Mesenchymal stem cell (in vitro differentiated cells and primary cell): ENCODE results near the gene HTR3A.

Experiments used
- DNase-seq: peaks from one replicate; pipeline ENCODE4 v3.0.0-alpha.2; 2013
- H2AFZ ChIP-seq: one replicate; pipeline ENCODE4 v1.6.1; 2013; ENCODE audit warnings: low read depth, mild to moderate bottlenecking, control low read depth, inconsistent platforms, low read length, moderate library complexity
- H2AK5ac ChIP-seq: 2 replicates; pipeline ENCODE4 v1.6.1; 2013; ENCODE audit warnings: low read length, moderate library complexity, mild to moderate bottlenecking, inconsistent platforms; ENCODE audit not compliant: severe bottlenecking
- H2BK120ac ChIP-seq: one replicate; pipeline ENCODE4 v1.6.1; 2013; ENCODE audit warnings: low read depth, mild to moderate bottlenecking, inconsistent platforms, low read length, moderate library complexity
- H2BK12ac ChIP-seq, 2 experiments: one replicate each; pipeline ENCODE4 v1.6.1; 2013; ENCODE audit warnings: inconsistent platforms in 2 of 2, low read length in 2 of 2, mild to moderate bottlenecking in 2 of 2, moderate library complexity in 2 of 2, control low read depth in 1 of 2
- H2BK15ac ChIP-seq: one replicate; pipeline ENCODE4 v1.6.1; 2013; ENCODE audit warnings: mild to moderate bottlenecking, low read depth, inconsistent platforms; ENCODE audit not compliant: poor library complexity, severe bottlenecking
- H2BK5ac ChIP-seq: 2 replicates; pipeline ENCODE4 v1.6.1; 2013; ENCODE audit warnings: low read depth, mild to moderate bottlenecking, low read length, control low read depth, inconsistent platforms; ENCODE audit not compliant: poor library complexity, severe bottlenecking
- H3K14ac ChIP-seq, 2 experiments: one replicate each; pipeline ENCODE4 v1.6.1; 2013; ENCODE audit warnings: inconsistent platforms in 2 of 2, low read length in 2 of 2, control low read depth in 1 of 2, mild to moderate bottlenecking in 1 of 2, moderate library complexity in 1 of 2
- H3K18ac ChIP-seq, 2 experiments: one replicate each; pipeline ENCODE4 v1.6.1; 2013; ENCODE audit warnings: inconsistent platforms in 2 of 2, low read length in 2 of 2, control low read depth in 1 of 2, low read depth in 1 of 2, mild to moderate bottlenecking in 1 of 2
- H3K23ac ChIP-seq, 2 experiments: one replicate each; pipeline ENCODE4 v1.6.1; 2013; ENCODE audit warnings: inconsistent platforms in 2 of 2, low read length in 2 of 2, mild to moderate bottlenecking in 2 of 2, moderate library complexity in 2 of 2, control low read depth in 1 of 2
- H3K27ac ChIP-seq: 2 replicates; pipeline ENCODE4 v1.5.1; 2013; ENCODE audit warnings: mild to moderate bottlenecking, moderate library complexity, low read length, control low read depth, inconsistent platforms; ENCODE audit not compliant: poor library complexity, severe bottlenecking
- H3K27me3 ChIP-seq, 2 experiments: 2 replicates each; pipeline versions ENCODE4 v1.6.1 to v1.7.0; 2013; ENCODE audit warnings: low read length in 2 of 2, mild to moderate bottlenecking in 2 of 2, moderate library complexity in 2 of 2, control low read depth in 1 of 2, inconsistent platforms in 1 of 2; ENCODE audit not compliant: control insufficient read depth in 1 of 2, insufficient read depth in 1 of 2
- H3K36me3 ChIP-seq, 2 experiments: 2 replicates each; pipeline versions ENCODE4 v1.6.1 to v1.7.0; 2013; ENCODE audit warnings: low read length in 2 of 2, control low read depth in 1 of 2, inconsistent platforms in 1 of 2, low read depth in 1 of 2, mild to moderate bottlenecking in 1 of 2; ENCODE audit not compliant: insufficient read depth in 2 of 2, control insufficient read depth in 1 of 2
- H3K4ac ChIP-seq, 2 experiments: one replicate each; pipeline ENCODE4 v1.6.1; 2013; ENCODE audit warnings: inconsistent platforms in 2 of 2, low read length in 2 of 2, mild to moderate bottlenecking in 2 of 2, moderate library complexity in 2 of 2, control low read depth in 1 of 2, low read depth in 1 of 2
- H3K4me1 ChIP-seq: 2 replicates; pipeline ENCODE4 v1.6.1; 2013; ENCODE audit warnings: low read depth, low read length, control low read depth; ENCODE audit not compliant: control insufficient read depth, insufficient read depth
- H3K4me2 ChIP-seq: 2 replicates; pipeline ENCODE4 v1.6.1; 2013; ENCODE audit warnings: low read length, mild to moderate bottlenecking, inconsistent platforms; ENCODE audit not compliant: poor library complexity, severe bottlenecking
- H3K4me3 ChIP-seq, 2 experiments: 2 replicates each; pipeline versions ENCODE4 v1.5.1 to v1.7.0; 2013; ENCODE audit warnings: low read length in 2 of 2, mild to moderate bottlenecking in 2 of 2, control low read depth in 1 of 2, low read depth in 1 of 2; ENCODE audit not compliant: insufficient read depth in 1 of 2
- H3K79me1 ChIP-seq: replicated peaks from 2 replicates; pipeline ENCODE4 v1.6.1; 2013; ENCODE audit warnings: mild to moderate bottlenecking, control low read depth, low read length, inconsistent platforms; ENCODE audit not compliant: poor library complexity, severe bottlenecking
- H3K9ac ChIP-seq: 2 replicates; pipeline ENCODE4 v1.7.0; 2013; ENCODE audit warnings: mild to moderate bottlenecking, low read length, moderate library complexity
- H3K9me3 ChIP-seq: 2 replicates; pipeline ENCODE4 v1.7.0; 2013; ENCODE audit warnings: mild to moderate bottlenecking, low read length; ENCODE audit not compliant: control insufficient read depth
- H4K8ac ChIP-seq: one replicate; pipeline ENCODE4 v1.6.1; 2013; ENCODE audit warnings: inconsistent platforms, mild to moderate bottlenecking, low read length, moderate library complexity
- H4K91ac ChIP-seq: one replicate; pipeline ENCODE4 v1.6.1; 2013; ENCODE audit warnings: mild to moderate bottlenecking, low read length, inconsistent platforms
- WGBS: methylation state at CpG from one replicate; pipeline ENCODE4 v1.1.7; 2013; ENCODE audit warnings: mixed read lengths; 5-methylcytosine and 5-hydroxymethylcytosine counted together

HTR3A gene

DNA sequence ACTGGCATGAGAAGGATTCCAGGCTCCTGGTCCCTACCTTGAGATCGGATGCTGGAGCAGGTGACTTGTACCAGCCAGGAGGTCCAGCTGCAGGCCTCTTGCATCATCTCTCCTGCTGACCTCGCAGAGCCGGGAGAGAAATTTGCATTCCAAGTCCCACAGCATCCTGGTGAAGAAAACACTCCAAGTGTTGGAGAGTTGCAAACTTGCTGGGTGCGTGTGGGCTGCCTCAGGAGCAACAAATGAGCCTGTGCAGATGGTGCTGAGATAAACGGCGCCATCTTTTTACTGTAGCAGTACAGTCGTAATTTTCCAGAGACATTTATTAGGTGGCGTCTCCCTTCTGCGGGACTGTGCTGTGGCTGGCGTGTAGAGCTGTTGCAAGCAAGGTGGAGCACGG, 52.5 kb downstream of the HTR3A start:
- no peak overlapping the region for H3K23ac ChIP-seq
- H2BK15ac ChIP-seq = no peak overlapping the region
- H2BK120ac ChIP-seq = no peak overlapping the region
- H3K14ac ChIP-seq = no peak overlapping the region
- no peak overlapping the region for H3K9ac ChIP-seq
- no peaks in the 10 kb centered on the region for H3K36me3 ChIP-seq
- no peak for DNase-seq
- H3K9me3 ChIP-seq = no peaks in the 10 kb centered on the region
- no peak overlapping the region for H4K91ac ChIP-seq
- H2AK5ac ChIP-seq = no peak overlapping the region
- H2BK5ac ChIP-seq = no peak overlapping the region
- H3K27me3 ChIP-seq = peaks cover 36 to 82% of the 10 kb centered on the region in 2 experiments
- H3K79me1 ChIP-seq = no peaks in the 10 kb centered on the region
- H3K18ac ChIP-seq = no peak overlapping the region
- no peak overlapping the region for H4K8ac ChIP-seq
- no peak overlapping the region for H3K4ac ChIP-seq
- no peaks in the 10 kb centered on the region for H3K4me1 ChIP-seq
- no peak overlapping the region for H2BK12ac ChIP-seq
- no peak overlapping the region for H3K4me3 ChIP-seq
- no peak overlapping the region for H3K4me2 ChIP-seq
- no peak overlapping the region for H2AFZ ChIP-seq
- H3K27ac ChIP-seq = no peak overlapping the region
- 84% methylated on average over 10 of the region's 11 CpGs for WGBS

DNA sequence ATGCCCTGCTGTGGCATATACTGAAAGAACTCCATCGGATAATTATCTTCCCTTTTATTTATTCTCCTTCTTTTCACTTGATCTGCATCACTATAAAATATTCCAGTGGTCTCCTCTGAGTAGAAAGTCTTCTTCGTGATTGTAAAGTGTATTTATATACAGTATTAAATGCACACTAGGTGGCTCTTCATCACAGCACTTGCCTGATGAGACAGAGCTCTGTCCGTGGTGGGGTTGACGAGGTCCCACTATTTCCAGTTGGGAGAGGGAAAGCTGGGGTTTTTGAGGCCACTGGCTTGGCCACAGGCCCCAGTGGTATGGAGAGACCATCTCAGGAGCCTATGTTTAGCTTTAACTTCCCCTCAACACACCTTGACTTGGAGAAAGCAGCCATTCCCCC, 53.0 kb downstream of the HTR3A start:
- no peak overlapping the region for H3K23ac ChIP-seq
- H3K4me3 ChIP-seq = no peak overlapping the region
- no peak overlapping the region for H3K4me2 ChIP-seq
- no peak overlapping the region for H3K14ac ChIP-seq
- H3K4me1 ChIP-seq = no peaks in the 10 kb centered on the region
- no peak overlapping the region for H4K8ac ChIP-seq
- DNase-seq = no peak
- H2AFZ ChIP-seq = no peak overlapping the region
- H3K4ac ChIP-seq = no peak overlapping the region
- no peaks in the 10 kb centered on the region for H3K9me3 ChIP-seq
- H2BK15ac ChIP-seq = no peak overlapping the region
- no peak overlapping the region for H2BK5ac ChIP-seq
- H3K9ac ChIP-seq = no peak overlapping the region
- no peaks in the 10 kb centered on the region for H3K79me1 ChIP-seq
- no peak overlapping the region for H2AK5ac ChIP-seq
- no peak overlapping the region for H2BK12ac ChIP-seq
- no peak overlapping the region for H3K18ac ChIP-seq
- H3K27me3 ChIP-seq = peaks cover 37 to 82% of the 10 kb centered on the region in 2 experiments
- no peak overlapping the region for H3K27ac ChIP-seq
- WGBS = 40% methylated on average over 2 of the region's 4 CpGs
- no peak overlapping the region for H4K91ac ChIP-seq
- H2BK120ac ChIP-seq = no peak overlapping the region
- no peaks in the 10 kb centered on the region for H3K36me3 ChIP-seq

DNA sequence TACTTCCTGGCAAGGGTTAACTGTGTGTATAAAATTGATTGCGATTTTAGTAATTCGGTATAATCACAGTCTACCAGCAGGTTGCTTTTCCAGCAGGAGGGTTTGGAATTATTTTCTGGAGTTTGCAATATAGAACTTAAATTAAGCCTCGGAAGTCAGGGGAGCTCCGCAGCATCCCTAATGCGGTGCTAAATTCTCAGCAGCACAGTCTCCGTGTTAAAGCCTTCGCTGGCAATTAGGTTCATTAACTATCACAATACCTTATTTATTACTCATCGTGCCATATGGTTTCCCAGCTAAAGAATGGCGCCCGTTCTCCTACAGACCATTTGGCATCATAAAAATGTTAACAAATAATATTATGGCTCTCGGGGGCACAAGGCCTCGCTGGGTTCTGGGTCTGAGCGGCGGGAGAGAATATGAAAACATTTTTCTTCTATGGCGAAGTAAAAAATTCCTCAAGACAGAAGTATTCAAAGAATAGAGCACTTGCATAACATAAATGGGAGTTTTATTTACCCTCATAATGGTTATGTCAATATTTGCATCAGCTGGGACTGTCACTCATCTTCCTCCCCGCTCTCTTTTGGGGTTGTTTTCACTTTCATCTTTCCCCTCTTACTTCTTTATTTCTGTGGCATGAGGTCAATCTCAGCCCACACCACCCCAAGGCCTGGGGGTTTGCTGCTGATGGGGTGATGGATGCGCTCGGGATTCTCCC, 56.5 kb downstream of the HTR3A start:
- no peak for DNase-seq
- H3K4ac ChIP-seq = no peak overlapping the region

GRCh38 chr11:114031967-114032320, 57.0 kb downstream of the HTR3A start:
- DNase-seq = no peak
- Histone ChIP-seq H3K4me1 (peaks cover 7% of the 10 kb centered on the region), H3K27me3 (peaks cover 72 to 73% of the 10 kb centered on the region in 2 experiments), H3K4me3 (no peak overlapping the region), H2AK5ac (no peak overlapping the region), H2BK5ac (no peak overlapping the region), H3K14ac (no peak overlapping the region), H3K79me1 (no peaks in the 10 kb centered on the region), H2BK12ac (no peak overlapping the region), H3K18ac (no peak overlapping the region), H3K27ac (no peak overlapping the region), H3K9me3 (no peaks in the 10 kb centered on the region), H2BK15ac (no peak overlapping the region), H3K23ac (no peak overlapping the region), H3K4ac (no peak overlapping the region), H2AFZ (no peak overlapping the region), H3K4me2 (no peak overlapping the region), H4K91ac (no peak overlapping the region), H4K8ac (no peak overlapping the region), H2BK120ac (no peak overlapping the region), H3K9ac (no peak overlapping the region), H3K36me3 (no peaks in the 10 kb centered on the region)
- WGBS = 84% methylated on average over 5 of the region's 5 CpGs

More for the DNA sequence above, 56.5 kb downstream of the HTR3A start:
- no peak overlapping the region for H3K9ac ChIP-seq
- no peak overlapping the region for H2BK15ac ChIP-seq
- H2BK12ac ChIP-seq = no peak overlapping the region
- 89% methylated on average over 15 of the region's 18 CpGs for WGBS
- H3K9me3 ChIP-seq = no peaks in the 10 kb centered on the region
- H3K14ac ChIP-seq = no peak overlapping the region
- H3K36me3 ChIP-seq = no peaks in the 10 kb centered on the region
- no peak overlapping the region for H4K91ac ChIP-seq
- no peaks in the 10 kb centered on the region for H3K79me1 ChIP-seq
- H2BK5ac ChIP-seq = no peak overlapping the region
- H3K4me1 ChIP-seq = peaks cover 7% of the 10 kb centered on the region
- no peak overlapping the region for H3K4me2 ChIP-seq
- no peak overlapping the region for H4K8ac ChIP-seq
- no peak overlapping the region for H2AK5ac ChIP-seq
- no peak overlapping the region for H3K23ac ChIP-seq
- no peak overlapping the region for H3K18ac ChIP-seq
- H3K27ac ChIP-seq = no peak overlapping the region
- H3K27me3 ChIP-seq = peaks cover 66 to 79% of the 10 kb centered on the region in 2 experiments
- no peak overlapping the region for H2BK120ac ChIP-seq
- H3K4me3 ChIP-seq = no peak overlapping the region
- H2AFZ ChIP-seq = no peak overlapping the region
